Measurements from ENCODE around the gene PDE4B.
A peak's percentile ranks its signal among the peaks of the same experiment; 100 is the strongest.
"Not testable (repeated sequence)": the region's sequence is repeated elsewhere in the genome, so short reads cannot be mapped to it uniquely, and the experiment has no call there.

PDE4B gene

DNA sequence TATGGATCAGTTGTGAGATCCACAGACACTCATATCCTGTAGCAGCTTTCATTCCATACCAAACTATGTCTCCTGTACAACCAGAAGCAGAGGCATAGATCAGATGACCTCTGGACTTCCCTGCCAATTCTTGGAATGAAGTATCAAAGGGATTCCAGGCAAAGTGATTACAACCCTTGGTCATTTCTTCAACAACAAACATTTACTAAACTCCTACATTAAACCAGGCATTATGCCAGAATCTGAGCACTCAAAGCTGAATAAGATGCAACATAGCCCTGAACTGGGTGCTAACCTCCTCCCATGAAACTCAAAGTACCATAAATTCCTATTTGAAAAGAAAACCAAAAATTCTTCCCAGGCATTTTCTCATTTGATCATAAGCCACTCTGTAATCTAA lies 620.0 kb downstream of the PDE4B start:
- H3K4me3 ChIP-seq (ENCODE audit: low read length) = no peak overlapping the region
- peak; percentile 67 for DNase-seq (ENCODE audit: low read depth)
- TF ChIP-seq, protein P1, sequence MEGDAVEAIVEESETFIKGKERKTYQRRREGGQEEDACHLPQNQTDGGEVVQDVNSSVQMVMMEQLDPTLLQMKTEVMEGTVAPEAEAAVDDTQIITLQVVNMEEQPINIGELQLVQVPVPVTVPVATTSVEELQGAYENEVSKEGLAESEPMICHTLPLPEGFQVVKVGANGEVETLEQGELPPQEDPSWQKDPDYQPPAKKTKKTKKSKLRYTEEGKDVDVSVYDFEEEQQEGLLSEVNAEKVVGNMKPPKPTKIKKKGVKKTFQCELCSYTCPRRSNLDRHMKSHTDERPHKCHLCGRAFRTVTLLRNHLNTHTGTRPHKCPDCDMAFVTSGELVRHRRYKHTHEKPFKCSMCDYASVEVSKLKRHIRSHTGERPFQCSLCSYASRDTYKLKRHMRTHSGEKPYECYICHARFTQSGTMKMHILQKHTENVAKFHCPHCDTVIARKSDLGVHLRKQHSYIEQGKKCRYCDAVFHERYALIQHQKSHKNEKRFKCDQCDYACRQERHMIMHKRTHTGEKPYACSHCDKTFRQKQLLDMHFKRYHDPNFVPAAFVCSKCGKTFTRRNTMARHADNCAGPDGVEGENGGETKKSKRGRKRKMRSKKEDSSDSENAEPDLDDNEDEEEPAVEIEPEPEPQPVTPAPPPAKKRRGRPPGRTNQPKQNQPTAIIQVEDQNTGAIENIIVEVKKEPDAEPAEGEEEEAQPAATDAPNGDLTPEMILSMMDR (conservative IDR thresholded peaks at IDR 0.05; ENCODE audit: low read length) = no peak

DNA sequence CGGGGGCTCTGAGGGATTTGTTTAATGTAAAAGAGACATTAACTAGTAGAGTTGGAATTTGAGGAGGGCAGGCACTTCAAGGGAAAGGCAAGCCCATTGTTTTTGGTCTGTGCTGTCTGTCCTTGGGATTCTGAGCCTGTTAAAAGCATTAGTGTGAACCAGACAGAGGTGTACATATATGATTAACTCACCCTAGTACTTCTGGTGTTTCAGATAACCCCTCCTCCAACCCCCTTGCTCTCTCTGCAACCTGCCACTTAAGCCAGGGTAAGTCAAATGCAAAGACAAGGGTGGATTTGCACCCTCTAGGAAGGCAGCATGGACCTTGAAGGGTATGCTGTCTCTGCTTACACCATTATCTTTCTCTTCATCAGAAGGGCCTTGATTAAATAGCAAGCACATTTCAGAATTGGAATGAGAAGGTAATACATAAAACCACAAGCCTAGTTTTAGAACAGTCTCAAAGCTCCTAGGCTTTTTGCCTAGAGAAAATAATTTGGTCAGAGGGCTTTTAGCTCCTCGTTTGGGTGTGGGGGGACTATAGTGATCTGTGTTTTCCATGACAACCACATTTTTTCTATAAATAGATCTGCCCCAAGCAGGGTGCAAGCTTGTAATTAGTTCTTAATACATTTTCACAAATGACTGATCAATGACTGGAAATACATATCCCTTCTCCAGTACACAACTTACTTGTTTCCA lies 620.6 kb downstream of the PDE4B start:
- TF ChIP-seq, protein P1 (conservative IDR thresholded peaks at IDR 0.05; ENCODE audit: low read length) = no peak
- no peak overlapping the region for H3K4me3 ChIP-seq (ENCODE audit: low read length)
- DNase-seq (ENCODE audit: low read depth) = no peak

DNA sequence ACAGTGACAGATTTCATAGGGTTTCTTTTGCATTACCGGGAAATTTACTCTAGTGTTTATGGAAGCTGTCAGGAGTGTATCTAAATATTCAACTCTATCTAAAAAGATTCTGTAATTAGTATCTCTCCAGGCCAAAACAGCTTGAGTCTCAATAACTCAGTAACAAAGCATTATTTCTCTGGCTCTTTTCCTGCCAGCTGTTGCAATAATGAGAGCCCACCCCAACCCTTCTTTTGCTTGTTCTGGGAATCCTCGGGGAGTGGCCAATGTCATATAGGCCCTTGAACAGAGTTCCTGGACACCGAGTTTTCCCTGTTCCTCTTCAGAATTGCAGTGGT lies 621.1 kb downstream of the PDE4B start:
- DNase-seq (ENCODE audit: low read depth) = no peak
- TF ChIP-seq, protein P1 (conservative IDR thresholded peaks at IDR 0.05; ENCODE audit: low read length) = no peak
- no peak overlapping the region for H3K4me3 ChIP-seq (ENCODE audit: low read length)

DNA sequence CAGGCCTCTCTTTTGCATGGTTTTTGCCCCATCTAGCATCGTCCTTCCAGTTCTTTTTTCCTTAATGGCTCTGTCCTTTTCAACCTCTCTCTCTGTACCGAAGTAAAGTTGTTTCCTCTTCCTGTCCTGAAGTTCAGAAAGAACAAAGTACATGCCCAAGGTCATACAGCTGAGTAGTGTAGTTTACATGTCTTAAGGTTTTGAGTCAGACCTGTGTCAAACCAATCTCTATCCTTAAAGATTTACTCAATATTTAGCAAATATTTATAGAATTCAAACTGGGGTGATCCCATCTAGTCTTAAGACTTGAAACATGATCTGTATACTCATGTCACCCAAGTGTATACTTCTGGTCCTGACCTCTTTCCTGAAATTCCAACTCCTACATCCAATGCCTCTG lies 622.6 kb downstream of the PDE4B start:
- no peak overlapping the region for H3K4me3 ChIP-seq (ENCODE audit: low read length)
- no peak for DNase-seq (ENCODE audit: low read depth)
- TF ChIP-seq, protein P1 (conservative IDR thresholded peaks at IDR 0.05; ENCODE audit: low read length) = no peak

DNA sequence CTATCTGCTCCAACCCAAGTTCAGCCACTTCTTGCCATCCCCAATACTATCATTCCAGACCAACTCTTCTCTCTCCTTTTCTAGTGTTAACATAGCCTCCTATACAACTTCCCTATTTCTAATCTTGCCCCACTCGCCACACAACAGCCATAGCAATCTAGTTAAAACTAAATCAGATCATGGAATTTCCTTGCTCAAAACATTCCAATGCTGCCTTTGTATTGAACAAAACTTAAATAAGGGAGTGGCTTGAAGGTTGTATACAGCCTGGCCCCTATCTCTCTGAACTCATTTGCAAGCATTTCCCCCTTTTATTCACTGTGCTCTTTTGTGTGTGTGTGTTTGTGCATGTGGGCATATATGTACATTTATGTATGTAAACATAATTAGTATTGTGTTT lies 623.2 kb downstream of the PDE4B start:
- TF ChIP-seq, protein P1 (conservative IDR thresholded peaks at IDR 0.05; ENCODE audit: low read length) = no peak
- DNase-seq (ENCODE audit: low read depth) = no peak
- H3K4me3 ChIP-seq (ENCODE audit: low read length) = no peak overlapping the region

DNA sequence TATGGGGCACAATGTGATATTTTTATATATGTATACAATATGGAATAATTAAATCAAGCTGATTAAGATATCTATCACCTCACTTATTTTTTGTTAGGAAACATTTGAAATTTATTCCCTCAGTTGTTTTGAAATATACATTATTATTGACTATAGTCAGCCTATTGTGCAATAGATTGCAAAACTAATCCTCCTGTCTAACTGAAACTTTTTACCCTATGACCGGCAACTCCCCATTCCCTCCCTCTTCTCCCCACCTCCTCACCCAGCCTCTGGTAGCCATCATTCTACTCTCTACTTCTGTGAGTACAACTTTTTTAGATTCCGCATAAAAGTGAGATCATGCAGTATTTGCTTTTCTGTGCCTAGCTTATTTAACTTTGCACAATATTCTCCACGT lies 623.6 kb downstream of the PDE4B start:
- no peak overlapping the region for H3K4me3 ChIP-seq (ENCODE audit: low read length)
- DNase-seq (ENCODE audit: low read depth) = peak; percentile 50
- TF ChIP-seq, protein P1 (conservative IDR thresholded peaks at IDR 0.05; ENCODE audit: low read length) = no peak

DNA sequence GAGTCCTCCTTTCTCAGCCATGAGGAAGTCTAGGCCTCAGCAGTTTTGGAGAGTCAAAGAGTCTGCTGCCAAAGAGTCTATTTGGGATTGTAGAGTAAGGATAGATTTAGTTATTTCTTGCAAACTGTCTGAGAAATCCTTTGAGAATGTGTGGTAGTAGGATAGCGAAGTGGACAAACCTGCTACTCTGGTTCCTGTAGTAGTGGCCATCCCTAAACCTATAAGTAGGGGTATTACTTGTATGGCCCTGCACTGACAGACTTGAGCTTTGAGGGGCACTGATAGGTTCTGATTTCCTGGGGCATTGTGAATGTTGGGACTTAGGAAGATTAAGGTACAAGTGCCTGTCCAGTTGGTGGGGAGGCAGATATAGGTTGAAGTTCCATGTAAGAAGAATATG lies 625.3 kb downstream of the PDE4B start:
- no peak for DNase-seq (ENCODE audit: low read depth)
- TF ChIP-seq, protein P1 (conservative IDR thresholded peaks at IDR 0.05; ENCODE audit: low read length) = no peak
- H3K4me3 ChIP-seq (ENCODE audit: low read length) = no peak overlapping the region

DNA sequence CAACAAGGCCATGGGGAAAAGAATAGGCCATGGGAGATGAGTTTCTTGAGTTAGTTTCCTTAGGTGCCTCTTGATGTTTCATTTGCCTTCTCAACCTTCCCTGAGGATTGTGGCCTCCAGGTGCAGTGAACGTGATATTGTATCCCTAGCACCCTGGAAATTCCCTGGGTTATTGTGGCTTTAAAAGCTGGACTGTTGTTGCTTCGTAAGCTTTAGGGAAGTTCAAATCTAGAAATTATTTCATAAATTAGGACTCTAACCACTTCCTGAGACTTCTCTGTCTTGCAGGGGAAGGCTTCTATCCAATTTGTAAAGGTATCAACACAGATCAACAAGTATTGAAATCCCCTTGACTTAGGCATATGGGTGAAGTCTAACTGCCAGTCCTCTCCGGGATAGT lies 627.5 kb downstream of the PDE4B start:
- not testable (repeated sequence) for DNase-seq (ENCODE audit: low read depth); H3K4me3 ChIP-seq (ENCODE audit: low read length)

DNA sequence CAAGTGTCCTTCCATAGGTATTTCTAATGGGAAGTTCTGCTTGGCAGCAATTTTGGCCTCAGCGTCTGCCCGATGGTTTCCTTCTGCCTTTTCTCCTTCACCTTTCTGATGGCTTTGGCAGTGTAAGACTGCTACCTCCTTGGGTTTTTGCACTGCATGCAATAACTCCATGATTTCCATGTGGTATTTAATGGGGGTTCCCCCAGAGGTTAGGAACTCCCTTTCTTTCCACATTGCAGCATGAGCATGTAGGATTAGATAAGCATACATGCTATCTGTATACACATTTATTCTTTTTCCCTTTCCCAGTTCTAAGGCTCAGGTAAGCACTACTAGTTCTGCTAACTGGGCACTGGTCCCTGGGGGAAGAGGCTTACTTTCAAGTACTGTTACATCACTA lies 628.2 kb downstream of the PDE4B start:
- H3K4me3 ChIP-seq (ENCODE audit: low read length); DNase-seq (ENCODE audit: low read depth): not testable (repeated sequence)
